AG08395 (cell line): ENCODE data around the gene MARK3.
"Not testable (repeated sequence)": the region's sequence is repeated elsewhere in the genome, so short reads cannot be mapped to it uniquely, and the experiment has no call there.

Source experiments
- DNase-seq: peaks from one replicate; pipeline ENCODE4 v3.0.0; 2012; ENCODE audit warnings: mixed read lengths, low spot score

The MARK3 gene

GRCh38 chr14:103525430-103526246 is 140.4 kb downstream of the MARK3 start:
- not testable (repeated sequence) for DNase-seq

GRCh38 chr14:103526247-103526913 is 141.2 kb downstream of the MARK3 start:
- no peak for DNase-seq

GRCh38 chr14:103526914-103527248 is 141.7 kb downstream of the MARK3 start:
- no peak for DNase-seq

GRCh38 chr14:103527408-103528145 is 142.4 kb downstream of the MARK3 start:
- peak; percentile 62 for DNase-seq

- no peak for DNase-seq
Observed at GRCh38 chr14:103528146-103528586, 143.0 kb downstream of the MARK3 start.

GRCh38 chr14:103528587-103529382 is 143.6 kb downstream of the MARK3 start, which contains the start of gene TRMT61A:
Gene TRMT61A (plus strand): TSS chr14:103529196. CDS start chr14:103529979, 783 bp downstream.
- DNase-seq, result peak; percentile 98

- no peak for DNase-seq
Observed at GRCh38 chr14:103529383-103530365, 144.5 kb downstream of the MARK3 start.

GRCh38 chr14:103530390-103530789 is 145.2 kb downstream of the MARK3 start:
- DNase-seq, result no peak

- no peak for DNase-seq
Observed at GRCh38 chr14:103530831-103531230, 145.6 kb downstream of the MARK3 start.

GRCh38 chr14:103531421-103532215 is 146.4 kb downstream of the MARK3 start:
- no peak for DNase-seq

- DNase-seq, result no peak
Observed at GRCh38 chr14:103532216-103533136, 147.3 kb downstream of the MARK3 start.

- no peak for DNase-seq
Observed at GRCh38 chr14:103533137-103533998, 148.2 kb downstream of the MARK3 start.

- no peak for DNase-seq
Observed at GRCh38 chr14:103533999-103534575, 148.9 kb downstream of the MARK3 start.

GRCh38 chr14:103534576-103535061 is 149.4 kb downstream of the MARK3 start:
- DNase-seq, result no peak

GRCh38 chr14:103535081-103535890 is 150.1 kb downstream of the MARK3 start:
- DNase-seq, result no peak

- no peak for DNase-seq
Observed at GRCh38 chr14:103535891-103536565, 150.8 kb downstream of the MARK3 start.
